Measurements from ENCODE around the gene FNDC3B. TPM values are rescaled to one million over a fixed set of nuclear protein-coding genes. Genes with fewer than 3 reads are reported as not detected.

FNDC3B gene
- total and polyA plus RNA-seq, 9 of the 15 experiments (the other 6 are each of a cell fraction or from before 2014, with no cell fraction given) = 7.0 to 35.8 (median 16.2) TPM

DNA sequence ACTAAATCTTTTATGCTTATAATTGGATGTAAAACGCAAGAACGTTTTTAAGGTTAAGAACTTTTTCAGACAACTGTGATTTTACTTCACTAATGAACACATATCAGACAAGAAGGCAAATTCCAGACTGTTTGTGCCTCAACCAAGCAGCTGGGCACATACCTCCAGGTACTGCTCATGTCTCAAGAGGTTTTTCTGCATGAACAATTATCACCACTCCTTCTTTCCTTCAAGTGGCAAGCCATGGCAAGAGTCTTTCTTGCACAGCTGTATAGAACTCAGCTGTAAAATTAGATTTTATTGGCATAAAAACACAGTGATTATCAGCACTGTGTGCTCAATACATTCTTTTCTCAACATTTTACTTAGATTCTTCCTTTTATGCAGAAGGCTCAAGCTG, 64.3 kb downstream of the FNDC3B start:
- Histone ChIP-seq H3K4me2 (ENCODE audit: insufficient read depth, low read length) (no peak overlapping the region), H3K4me3 (no peak overlapping the region), H3K9me3 (replicated peaks; ENCODE audit: control insufficient read depth, insufficient read depth, low read depth, low read length) (no peaks in the 10 kb centered on the region), H3K9me1 (ENCODE audit: control insufficient read depth, insufficient read depth, low read length) (no peaks in the 10 kb centered on the region), H3K9ac (ENCODE audit: insufficient read depth in 1 of 2, low read depth in 2 of 2, low read length in 2 of 2) (no peak overlapping the region), H2AFZ (ENCODE audit: low read depth, low read length) (no peak overlapping the region), H3K36me3 (ENCODE audit: control insufficient read depth, insufficient read depth, low read length) (no peaks in the 10 kb centered on the region), H3K4me1 (replicated peaks in 1 of 2; ENCODE audit: control insufficient read depth in 2 of 2, insufficient read depth in 2 of 2, low read length in 2 of 2) (peaks cover 8 to 50% of the 10 kb centered on the region in 2 experiments; a peak in 4 of 5 replicates), H3K27me3 (ENCODE audit: control insufficient read depth in 2 of 2, insufficient read depth in 2 of 2, low read length in 2 of 2) (no peaks in the 10 kb centered on the region), H3K79me2 (ENCODE audit: control insufficient read depth, insufficient read depth, low read length) (peaks cover 99% of the 10 kb centered on the region), H4K20me1 (replicated peaks; ENCODE audit: control insufficient read depth, insufficient read depth, low read length) (0 out of 2 replicates have a peak, but pooled peaks cover 5% of the 10 kb centered on the region), H3K27ac (ENCODE audit: extremely low read depth, low read depth, low read length) (no peak overlapping the region)
- intact Hi-C loops (cut with micrococcal nuclease) = no loop called here
- WGBS (ENCODE audit: insufficient coverage, low coverage, missing lambda C conversion rate) = 57% methylated on average over 2 of the region's 2 CpGs
- ChIA-PET CTCF (ENCODE audit: low intra/inter-chr PET ratio) (no interaction called here), POLR2A (interaction anchor here (0.6 to 1.6 kb wide), 4 partner anchors 9 to 290 kb away, joined by 3 to 4 read pairs (median 3); no protein-coding TSS in a partner anchor)
- FAIRE-seq = no peak
- no peak for DNase-seq (ENCODE audit: extremely low read depth in 1 of 4, low spot score in 3 of 4)
- no TSS peak for BruUV-seq (replicated peaks)
- no peak for ATAC-seq
- in situ Hi-C loops (cut with MboI) = no loop called here
- TF ChIP-seq MBD2 (IDR thresholded peaks at IDR 0.05; ENCODE audit: borderline replicate concordance, low read depth) (no peak), ZNF830 (CRISPR knock-in tag; IDR thresholded peaks at IDR 0.05) (no peak), NFE2L1 (tag; IDR thresholded peaks at IDR 0.05; ENCODE audit: borderline replicate concordance, low read depth) (no peak), SMAD3 (CRISPR knock-in tag; conservative IDR thresholded peaks at IDR 0.05) (no peak), MTA1 (IDR thresholded peaks at IDR 0.05; ENCODE audit: borderline replicate concordance) (no peak), HLTF (IDR thresholded peaks at IDR 0.05) (no peak), ZSCAN32 (CRISPR knock-in tag; IDR thresholded peaks at IDR 0.05) (no peak), TSC22D4 (tag; IDR thresholded peaks at IDR 0.05) (no peak), HIVEP1 (CRISPR knock-in tag; IDR thresholded peaks at IDR 0.05) (no peak), ZNF41 (CRISPR knock-in tag; conservative IDR thresholded peaks at IDR 0.05) (no peak)
- TF ChIP-seq, protein P1, sequence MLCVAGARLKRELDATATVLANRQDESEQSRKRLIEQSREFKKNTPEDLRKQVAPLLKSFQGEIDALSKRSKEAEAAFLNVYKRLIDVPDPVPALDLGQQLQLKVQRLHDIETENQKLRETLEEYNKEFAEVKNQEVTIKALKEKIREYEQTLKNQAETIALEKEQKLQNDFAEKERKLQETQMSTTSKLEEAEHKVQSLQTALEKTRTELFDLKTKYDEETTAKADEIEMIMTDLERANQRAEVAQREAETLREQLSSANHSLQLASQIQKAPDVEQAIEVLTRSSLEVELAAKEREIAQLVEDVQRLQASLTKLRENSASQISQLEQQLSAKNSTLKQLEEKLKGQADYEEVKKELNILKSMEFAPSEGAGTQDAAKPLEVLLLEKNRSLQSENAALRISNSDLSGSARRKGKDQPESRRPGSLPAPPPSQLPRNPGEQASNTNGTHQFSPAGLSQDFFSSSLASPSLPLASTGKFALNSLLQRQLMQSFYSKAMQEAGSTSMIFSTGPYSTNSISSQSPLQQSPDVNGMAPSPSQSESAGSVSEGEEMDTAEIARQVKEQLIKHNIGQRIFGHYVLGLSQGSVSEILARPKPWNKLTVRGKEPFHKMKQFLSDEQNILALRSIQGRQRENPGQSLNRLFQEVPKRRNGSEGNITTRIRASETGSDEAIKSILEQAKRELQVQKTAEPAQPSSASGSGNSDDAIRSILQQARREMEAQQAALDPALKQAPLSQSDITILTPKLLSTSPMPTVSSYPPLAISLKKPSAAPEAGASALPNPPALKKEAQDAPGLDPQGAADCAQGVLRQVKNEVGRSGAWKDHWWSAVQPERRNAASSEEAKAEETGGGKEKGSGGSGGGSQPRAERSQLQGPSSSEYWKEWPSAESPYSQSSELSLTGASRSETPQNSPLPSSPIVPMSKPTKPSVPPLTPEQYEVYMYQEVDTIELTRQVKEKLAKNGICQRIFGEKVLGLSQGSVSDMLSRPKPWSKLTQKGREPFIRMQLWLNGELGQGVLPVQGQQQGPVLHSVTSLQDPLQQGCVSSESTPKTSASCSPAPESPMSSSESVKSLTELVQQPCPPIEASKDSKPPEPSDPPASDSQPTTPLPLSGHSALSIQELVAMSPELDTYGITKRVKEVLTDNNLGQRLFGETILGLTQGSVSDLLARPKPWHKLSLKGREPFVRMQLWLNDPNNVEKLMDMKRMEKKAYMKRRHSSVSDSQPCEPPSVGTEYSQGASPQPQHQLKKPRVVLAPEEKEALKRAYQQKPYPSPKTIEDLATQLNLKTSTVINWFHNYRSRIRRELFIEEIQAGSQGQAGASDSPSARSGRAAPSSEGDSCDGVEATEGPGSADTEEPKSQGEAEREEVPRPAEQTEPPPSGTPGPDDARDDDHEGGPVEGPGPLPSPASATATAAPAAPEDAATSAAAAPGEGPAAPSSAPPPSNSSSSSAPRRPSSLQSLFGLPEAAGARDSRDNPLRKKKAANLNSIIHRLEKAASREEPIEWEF (CRISPR knock-in tag; IDR thresholded peaks at IDR 0.05) = no peak
- TF ChIP-seq, protein P2, sequence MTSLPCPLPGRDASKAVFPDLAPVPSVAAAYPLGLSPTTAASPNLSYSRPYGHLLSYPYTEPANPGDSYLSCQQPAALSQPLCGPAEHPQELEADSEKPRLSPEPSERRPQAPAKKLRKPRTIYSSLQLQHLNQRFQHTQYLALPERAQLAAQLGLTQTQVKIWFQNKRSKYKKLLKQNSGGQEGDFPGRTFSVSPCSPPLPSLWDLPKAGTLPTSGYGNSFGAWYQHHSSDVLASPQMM (CRISPR knock-in tag; IDR thresholded peaks at IDR 0.05) = no peak
- TF ChIP-seq, protein P3, sequence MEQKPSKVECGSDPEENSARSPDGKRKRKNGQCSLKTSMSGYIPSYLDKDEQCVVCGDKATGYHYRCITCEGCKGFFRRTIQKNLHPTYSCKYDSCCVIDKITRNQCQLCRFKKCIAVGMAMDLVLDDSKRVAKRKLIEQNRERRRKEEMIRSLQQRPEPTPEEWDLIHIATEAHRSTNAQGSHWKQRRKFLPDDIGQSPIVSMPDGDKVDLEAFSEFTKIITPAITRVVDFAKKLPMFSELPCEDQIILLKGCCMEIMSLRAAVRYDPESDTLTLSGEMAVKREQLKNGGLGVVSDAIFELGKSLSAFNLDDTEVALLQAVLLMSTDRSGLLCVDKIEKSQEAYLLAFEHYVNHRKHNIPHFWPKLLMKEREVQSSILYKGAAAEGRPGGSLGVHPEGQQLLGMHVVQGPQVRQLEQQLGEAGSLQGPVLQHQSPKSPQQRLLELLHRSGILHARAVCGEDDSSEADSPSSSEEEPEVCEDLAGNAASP (IDR thresholded peaks at IDR 0.05) = no peak
